ENCODE results near the gene ASCC1. TPM values are rescaled to one million over a fixed set of nuclear protein-coding genes. Genes with fewer than 3 reads are reported as not detected.

The ASCC1 gene
- total RNA-seq, 1 donor = 41.0 TPM

GRCh38 chr10:72067463-72068125 is 148.5 kb downstream of the ASCC1 start:
- H3K4me3 ChIP-seq (ENCODE audit: low read depth, low read length) = no peak overlapping the region
- TF ChIP-seq, protein P1, sequence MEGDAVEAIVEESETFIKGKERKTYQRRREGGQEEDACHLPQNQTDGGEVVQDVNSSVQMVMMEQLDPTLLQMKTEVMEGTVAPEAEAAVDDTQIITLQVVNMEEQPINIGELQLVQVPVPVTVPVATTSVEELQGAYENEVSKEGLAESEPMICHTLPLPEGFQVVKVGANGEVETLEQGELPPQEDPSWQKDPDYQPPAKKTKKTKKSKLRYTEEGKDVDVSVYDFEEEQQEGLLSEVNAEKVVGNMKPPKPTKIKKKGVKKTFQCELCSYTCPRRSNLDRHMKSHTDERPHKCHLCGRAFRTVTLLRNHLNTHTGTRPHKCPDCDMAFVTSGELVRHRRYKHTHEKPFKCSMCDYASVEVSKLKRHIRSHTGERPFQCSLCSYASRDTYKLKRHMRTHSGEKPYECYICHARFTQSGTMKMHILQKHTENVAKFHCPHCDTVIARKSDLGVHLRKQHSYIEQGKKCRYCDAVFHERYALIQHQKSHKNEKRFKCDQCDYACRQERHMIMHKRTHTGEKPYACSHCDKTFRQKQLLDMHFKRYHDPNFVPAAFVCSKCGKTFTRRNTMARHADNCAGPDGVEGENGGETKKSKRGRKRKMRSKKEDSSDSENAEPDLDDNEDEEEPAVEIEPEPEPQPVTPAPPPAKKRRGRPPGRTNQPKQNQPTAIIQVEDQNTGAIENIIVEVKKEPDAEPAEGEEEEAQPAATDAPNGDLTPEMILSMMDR (IDR thresholded peaks at IDR 0.05; ENCODE audit: insufficient read depth, low read depth, low read length) = no peak
- DNase-seq (ENCODE audit: low read depth) = no peak

DNA sequence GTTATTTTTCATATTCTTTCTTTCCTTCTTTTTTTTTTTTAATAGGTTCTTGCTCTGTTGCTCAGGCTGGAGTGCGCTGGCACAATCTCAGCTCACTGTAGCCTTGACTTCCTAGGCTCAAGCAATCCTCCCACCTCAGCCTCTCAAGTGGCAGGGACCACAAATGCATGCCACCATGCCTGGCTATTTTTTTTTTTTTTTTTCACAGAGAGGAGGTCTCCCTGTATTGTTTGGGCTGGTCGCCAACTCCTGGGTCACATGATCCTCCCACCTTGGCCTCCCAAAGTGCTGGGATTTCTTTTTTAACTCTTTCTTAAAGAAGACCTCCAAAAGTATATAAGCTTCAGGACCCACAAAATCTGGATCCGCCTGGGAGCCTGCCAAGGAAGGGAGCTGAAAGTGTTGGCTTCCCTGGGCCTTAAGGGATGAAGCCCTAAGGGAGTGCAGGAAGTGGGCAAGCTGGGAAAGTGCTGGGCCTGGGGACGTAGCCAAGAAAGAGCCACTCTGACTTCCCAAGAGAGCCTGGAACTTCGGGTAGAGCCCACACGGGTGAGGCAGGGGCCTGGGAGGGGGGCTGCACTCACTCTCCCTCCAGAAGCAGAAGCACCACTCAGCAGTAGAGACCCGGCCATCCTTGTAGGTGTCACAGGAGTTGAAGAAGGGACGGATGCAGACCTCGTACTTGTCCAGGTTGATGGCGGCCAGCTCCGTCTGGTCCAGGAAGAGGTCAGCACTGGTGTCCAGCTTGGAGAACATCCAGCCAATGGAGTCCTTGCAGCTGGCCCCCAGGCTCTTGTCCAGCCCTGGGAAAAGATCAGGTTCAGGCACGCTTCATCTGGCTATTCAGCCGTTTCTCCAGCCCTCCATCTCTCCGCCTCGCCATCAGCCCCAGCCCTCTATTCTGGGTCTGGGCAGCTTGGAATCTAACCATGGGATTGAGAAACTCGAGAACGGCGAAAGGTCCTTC is 149.5 kb downstream of the ASCC1 start:
- no peak for DNase-seq (ENCODE audit: low read depth)
- no peak overlapping the region for H3K4me3 ChIP-seq (ENCODE audit: low read depth, low read length)
- TF ChIP-seq, protein P1 (IDR thresholded peaks at IDR 0.05; ENCODE audit: insufficient read depth, low read depth, low read length) = no peak

DNA sequence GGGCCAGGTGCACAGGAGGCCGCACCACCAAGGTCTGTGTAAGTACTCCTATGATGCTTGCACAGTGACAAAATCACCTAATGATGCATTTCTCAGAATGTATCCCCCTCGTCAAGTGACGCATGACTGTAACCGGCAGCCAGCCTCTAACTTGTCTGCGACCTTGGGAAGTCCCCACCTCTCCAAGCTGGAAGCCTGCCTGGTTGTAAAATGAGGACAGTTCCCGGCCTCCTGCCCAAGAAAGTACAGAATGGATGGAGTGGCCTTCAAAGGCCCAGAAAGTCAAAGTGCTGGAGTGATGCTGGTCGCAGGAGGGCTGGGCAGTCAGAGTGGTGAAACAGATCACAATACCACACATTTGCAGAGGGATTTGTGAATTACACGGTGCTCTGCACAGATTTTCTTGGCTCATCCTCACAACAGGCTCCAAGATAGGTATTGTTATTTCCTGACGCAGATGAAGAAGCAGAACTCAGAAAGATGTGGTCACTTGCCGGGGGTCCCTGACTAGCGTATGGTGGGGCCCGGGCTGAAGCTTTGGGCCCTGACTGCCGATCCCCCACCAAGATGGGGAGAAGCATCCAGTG is 150.5 kb downstream of the ASCC1 start:
- TF ChIP-seq, protein P1 (IDR thresholded peaks at IDR 0.05; ENCODE audit: insufficient read depth, low read depth, low read length) = no peak
- DNase-seq (ENCODE audit: low read depth) = peak; percentile 56
- no peak overlapping the region for H3K4me3 ChIP-seq (ENCODE audit: low read depth, low read length)

GRCh38 chr10:72063703-72064391 is 152.2 kb downstream of the ASCC1 start:
- no peak for DNase-seq (ENCODE audit: low read depth)
- H3K4me3 ChIP-seq (ENCODE audit: low read depth, low read length) = no peak overlapping the region
- TF ChIP-seq, protein P1 (IDR thresholded peaks at IDR 0.05; ENCODE audit: insufficient read depth, low read depth, low read length) = no peak

DNA sequence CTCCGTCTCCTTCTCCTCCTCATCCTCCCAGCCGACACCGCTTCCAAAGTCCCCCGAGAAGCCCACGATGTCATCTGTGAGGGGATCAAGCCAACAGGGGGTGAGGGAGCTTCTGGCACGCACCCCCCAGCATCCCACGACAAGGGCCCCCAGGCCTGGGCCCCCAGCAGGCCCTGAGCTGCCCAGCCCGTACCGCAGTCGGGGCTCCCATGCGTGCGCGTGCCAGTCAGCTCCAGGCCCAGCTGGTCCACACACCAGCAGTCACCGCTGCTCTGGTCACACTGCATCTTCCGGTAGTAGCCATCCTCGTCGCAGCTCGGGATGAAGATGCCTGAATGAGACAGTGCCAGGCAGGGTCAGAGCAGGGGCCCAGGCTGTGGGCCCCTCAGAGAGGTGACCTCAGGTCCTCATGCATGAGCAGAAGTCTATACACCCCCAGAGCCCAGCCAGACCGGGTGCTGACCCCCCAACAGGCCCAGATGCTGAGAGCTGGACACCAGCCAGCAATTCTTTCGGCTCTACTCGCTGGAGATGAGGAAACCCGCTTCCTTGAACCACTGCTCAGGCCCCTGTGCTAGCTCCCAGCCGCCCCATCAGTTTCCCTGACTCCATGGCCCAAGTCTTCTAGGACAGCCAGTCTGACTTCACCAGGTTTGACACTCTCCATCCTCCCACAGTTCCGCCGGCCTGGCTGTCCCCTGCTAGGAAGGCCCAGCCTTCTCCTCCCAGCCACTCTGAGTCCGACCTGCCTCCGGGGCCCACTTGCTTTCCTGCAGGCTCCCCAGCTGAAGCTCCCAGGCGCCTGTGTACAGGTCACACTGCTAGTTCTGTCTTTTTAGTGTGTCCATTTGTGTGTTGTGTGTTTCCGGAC is 153.0 kb downstream of the ASCC1 start:
- DNase-seq (ENCODE audit: low read depth) = no peak
- TF ChIP-seq, protein P1 (IDR thresholded peaks at IDR 0.05; ENCODE audit: insufficient read depth, low read depth, low read length) = no peak
- no peak overlapping the region for H3K4me3 ChIP-seq (ENCODE audit: low read depth, low read length)

Measured in fibroblast of villous mesenchyme (primary cell).